RPMI7951 (cell line): ENCODE data around the gene MN1. TPM values are rescaled to one million over a fixed set of nuclear protein-coding genes. Genes with fewer than 3 reads are reported as not detected.
A peak's percentile ranks its signal among the peaks of the same experiment; 100 is the strongest.

Experiments
- DNase-seq: peaks from one replicate; pipeline ENCODE4 v3.0.0-alpha.2; 2012; ENCODE audit warnings: low read depth
- total RNA-seq: library from RNA; depleted of rRNA; stranded (reverse); fragments of >200 nt; shearing (Covaris generic); gene quantifications from 2 replicates; pipeline ENCODE4 v1.2.3, GENCODE V29; 2014

The MN1 gene
- total RNA-seq, 1 experiment from 2014 or later, result 1.7 TPM

DNA sequence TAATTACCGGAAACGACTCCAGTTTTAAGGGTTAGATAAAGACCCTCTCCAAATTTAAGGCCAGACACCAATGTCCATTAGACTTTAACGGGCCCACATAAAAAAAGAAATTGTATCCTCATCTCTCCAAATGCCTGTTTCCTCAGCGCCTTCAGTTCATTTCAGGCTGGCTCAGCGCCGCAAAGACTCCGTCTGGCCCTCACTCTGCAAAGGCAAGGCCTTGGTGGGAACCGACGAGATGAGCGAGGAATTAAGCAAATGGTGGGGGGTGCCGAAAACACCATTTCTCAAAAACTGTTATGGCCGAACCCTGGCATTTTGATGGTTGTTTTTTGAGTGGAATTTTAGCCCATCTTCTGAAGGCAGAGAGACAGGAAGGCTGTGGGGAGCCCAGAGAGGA lies 15.7 kb downstream of the MN1 start:
- no peak for DNase-seq

DNA sequence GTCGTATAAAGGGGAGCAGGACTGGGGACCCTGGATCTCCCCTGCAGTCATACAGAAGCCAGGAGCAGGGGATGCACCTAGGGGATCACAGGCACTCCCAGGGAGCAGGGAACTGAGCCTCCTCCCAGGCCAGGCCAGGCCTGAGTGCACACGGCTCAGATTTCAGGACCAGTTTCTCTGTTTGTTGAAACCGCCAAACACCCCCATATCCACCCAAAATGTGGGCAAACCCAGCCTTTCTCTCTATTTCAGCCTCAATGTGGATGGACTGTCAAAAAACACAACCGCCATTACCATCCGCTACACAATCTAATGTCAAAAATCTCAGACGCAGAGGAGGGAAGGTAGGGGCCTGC lies 17.5 kb downstream of the MN1 start:
- DNase-seq, result no peak

DNA sequence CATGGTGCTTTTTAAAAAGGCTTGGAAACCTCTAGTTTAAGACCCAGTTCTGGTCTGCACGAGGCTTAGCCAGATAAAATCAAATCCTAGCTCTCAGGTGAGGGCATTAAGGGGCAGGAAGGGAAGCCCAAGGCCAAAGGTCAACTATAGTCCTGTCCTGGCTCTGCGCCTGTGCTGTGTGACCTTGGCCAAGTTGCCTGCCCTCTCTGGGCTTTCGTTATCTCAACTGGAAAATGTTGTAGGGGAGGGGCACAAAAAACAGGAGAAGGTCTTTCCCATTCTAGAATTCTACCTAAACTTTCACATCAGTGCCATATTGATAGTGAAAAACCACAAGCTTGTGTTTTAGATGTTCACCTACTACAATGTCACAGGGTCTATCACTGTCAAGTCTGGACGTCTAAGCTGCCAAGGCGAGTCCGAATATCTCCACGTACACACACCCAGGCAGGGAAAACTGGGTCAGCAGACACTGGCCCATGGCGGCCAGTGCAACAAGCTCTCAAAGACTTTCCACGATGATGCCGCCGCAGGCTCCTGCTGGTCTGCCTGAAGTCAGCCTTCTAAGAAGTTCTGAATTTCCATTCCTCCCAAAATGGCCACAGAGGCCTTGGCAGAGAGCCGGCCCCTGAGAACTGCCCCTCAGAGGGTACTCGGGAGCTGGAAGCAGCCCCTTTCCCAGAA lies 18.0 kb downstream of the MN1 start:
- DNase-seq, result no peak

DNA sequence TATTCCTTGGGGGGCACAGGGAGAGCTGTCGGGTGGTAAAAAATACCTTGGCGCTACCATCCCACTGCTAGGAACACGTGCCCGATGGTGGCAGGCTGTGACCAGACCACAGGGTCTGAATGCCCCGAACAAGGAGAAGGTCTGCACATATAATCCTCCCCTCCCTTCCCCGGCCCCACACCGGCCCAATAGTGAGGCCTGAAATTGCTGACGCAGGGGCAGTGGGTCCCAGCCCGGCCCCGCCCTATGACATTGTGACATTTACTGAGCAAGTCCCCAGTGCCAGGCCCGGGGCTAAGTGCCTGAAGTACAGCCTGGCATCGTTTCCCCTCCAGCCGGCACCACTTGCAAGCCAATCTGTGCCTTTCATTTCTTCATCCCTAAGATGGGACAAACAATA lies 19.5 kb downstream of the MN1 start:
- no peak for DNase-seq

DNA sequence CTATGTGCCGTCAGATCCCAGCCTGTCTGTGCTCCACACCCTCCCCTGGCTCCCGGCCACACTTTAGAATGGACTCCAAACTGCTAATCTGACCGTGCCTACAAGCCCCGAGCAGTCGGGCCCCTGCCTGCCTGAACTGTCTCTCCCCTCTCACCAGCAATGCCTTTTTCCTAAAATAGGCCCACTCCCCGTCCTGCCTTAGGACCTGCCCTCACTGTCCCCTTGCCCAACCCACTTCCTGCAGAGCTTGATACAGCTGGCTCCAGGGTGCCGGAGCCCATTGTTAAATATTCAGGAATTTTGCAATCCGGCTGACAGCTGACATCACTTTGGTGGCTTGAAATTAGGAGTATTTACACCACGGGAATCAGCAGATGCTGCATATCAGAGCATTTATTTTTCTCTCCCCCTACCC lies 21.4 kb downstream of the MN1 start:
- no peak for DNase-seq

DNA sequence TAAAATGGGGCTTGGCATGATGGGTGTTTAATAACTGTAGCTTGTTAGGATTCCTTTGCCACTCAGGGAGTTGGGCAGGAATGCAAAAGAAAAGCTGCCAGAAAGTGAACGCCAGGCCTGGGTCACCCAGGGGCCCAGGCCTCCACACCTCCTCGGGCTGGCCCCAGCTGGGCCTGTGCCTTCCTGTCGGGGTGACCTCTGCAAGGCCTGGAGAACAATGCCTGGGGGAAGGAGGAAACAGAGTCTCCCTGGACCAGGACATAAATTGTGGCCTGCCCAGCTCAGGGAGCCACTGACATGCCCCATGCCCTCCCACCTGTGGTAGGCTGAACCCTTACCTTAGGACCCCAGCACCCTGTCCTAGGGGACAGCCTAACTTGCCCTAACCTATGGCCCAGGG lies 21.9 kb downstream of the MN1 start:
- DNase-seq, result no peak

DNA sequence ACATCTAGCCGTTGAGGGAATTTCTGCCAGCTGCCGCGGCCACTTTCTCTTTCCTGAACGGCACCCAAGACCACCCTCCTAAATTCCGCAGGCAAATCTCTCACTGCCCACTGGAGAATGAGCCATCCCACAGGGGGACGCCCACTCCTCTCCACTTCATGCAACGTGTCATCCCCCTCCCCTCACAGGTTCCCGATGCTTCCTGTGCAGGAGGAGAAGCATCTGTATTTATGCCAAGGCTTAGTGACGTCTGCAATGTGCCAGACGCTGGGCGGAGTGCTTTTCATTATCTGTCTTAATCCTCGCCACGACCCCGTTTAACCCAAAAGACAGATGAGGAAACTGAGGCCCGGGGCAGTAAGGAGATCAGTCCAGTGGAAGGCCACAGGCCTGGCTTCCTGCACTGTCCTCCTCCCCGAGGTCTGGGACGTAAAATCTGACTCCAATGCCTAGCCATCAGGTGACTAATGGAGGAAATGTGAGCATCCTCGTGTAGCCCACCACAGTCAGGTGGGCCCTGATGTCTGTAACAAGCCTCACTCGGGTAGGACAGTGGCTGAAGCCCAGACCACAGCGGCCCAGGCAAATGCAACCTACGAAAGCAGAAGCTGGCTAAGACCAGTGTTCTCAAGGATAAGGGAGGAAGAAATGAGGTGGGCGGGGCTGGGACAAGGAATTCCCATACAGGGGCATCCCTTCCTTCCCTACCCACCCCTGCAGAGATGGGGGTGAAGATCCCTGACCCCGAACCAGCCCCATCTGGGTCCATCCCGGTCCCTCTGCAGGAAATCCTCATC lies 23.1 kb downstream of the MN1 start:
- no peak for DNase-seq

DNA sequence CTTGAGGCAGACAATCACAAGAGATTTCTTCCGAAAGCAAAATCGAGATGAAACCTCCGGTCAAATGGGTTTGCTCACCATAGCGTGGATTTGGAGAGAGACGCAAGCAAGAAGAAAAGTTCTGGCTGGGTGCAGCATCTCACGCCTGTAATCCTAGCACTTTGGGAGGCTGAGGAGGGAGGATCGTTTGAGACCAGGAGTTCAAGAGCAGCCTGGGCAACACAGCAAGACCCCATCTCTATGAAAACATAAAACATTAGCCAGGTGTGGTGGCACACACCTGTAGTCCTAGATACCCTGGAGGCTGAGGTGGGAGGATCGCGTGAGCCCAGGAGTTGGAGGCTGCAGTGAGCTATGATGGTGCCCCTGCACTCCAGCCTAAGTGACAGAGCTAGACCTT lies 24.4 kb downstream of the MN1 start:
- DNase-seq, result no peak

DNA sequence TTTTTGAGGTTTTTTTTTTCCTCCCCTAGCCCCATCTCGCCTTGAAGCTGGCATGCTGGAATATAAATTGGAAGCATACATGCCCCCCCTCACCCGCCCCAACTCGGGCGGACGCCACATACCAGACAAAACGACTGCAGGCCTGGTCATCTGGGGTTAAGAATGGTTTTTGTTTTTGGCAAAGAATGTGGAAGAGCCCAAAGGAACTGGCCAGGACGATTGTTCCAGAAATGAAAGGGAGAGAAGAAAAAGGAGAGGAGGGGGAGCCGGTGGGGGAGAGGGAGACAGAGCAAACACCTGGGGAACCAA lies 25.0 kb downstream of the MN1 start:
- no peak for DNase-seq

DNA sequence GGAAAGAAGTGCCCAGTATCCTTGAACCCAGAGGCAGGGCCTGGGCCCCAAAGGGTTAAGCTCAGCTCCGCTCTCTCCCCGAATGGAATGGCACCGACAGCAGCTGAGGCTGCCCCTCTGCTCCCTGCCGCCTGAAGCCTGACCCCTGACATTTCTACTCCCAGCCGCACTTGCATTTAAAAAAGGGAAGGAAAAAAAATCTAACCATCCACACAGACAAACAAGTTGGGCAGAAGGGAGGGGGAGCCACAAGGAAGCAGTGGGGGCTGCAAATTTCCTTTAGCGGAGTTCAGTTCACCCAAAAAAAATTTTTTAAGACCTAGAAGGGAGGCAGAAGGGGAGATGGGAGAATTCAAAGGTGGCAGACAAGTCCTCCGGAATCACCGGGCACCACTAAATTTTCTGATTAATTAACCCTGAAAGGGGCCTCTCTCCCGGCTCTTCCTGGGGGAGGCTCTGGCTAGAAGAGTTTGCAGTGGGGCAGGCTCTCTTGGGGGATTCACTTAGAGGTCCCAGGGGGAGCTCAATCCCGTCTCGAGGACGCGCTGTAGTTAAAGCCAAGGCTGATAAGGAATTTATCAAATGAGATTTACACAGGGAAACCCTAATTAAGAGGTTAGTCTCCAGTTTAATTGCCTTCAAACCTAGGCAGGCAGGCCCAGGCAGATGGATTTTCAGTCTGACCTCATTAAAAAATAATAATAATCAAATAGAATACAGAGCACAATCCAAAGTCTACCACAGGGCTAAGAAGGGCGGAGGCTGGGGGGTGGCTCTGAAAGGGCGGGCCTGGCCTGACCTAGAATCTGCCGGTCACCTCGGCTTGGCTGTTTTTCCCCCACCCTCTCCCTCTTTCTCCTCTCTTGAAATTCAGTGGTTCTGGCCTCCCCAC lies 25.6 kb downstream of the MN1 start:
- DNase-seq, result no peak

DNA sequence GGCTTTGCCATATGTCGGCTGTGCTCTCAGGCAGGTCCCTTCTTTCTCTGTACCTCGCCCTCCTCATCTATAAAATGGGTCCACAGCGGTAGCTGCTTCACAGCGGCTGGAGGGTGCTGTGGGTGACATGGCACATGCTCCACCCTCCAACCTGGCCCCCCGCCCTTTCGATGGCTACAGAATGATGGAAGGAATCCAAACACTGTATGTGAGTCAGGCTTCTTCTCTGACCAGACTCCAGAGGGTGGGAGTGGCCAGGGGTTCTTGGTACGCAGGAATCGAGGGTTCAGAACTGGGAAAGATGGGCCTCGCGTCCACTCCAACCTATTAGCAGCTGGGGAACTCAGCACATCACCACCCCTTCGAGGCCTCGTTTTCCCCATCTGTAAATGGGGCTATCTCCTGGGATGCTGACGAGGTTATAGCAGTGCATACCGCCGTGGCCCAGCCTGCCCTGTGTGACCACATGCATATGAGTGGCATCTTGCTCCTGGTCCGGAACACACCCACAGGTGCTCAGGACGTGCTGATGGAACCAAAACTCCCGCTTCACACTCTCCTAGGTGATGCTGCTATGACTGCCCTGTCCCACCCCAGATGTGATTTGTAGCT lies 26.4 kb downstream of the MN1 start:
- DNase-seq, result peak; percentile 22

DNA sequence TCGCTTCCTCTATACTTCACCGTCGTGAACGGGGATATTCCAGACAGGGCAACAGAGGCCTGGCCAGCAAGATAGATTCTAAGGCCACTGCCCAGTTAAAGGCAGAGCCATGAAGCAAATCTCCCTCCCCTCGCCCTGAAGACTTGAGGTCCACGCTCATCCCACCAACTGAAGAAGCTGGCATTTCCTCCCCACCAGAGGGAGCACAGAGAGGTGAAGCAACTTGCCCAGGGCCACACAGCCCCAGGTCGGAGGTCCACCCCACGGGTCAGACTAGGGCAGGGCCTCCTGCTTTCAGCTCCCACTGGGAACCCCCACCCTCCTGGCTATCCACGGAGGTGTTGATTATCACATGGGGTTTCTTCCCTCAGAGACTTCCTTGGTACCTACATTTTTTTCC lies 27.4 kb downstream of the MN1 start:
- no peak for DNase-seq

DNA sequence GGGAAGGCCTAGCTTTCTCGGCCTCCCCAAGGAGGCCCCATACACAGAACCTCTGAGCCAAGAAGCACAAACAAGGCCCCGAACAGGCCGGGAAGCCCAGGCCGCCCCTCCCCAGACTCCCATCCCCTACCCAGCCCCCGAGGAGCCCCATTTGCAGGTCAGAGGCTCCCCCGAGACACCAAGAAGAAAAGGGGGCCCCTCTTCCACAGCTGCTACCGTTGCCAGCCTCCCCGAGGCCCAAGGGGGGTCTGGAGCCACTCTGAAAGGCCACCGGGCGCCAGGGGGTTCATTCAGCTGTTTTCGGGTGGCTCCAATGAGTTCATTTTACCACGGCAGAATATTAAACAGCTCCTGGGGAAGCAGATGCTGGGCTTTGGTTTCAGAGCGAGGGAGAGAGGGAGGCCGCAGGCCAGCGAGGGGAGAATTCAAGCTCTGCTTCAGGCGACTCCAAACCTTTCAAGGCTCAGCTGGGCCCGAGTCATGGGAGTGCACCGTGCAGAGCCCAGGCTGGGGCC lies 28.5 kb downstream of the MN1 start:
- no peak for DNase-seq

DNA sequence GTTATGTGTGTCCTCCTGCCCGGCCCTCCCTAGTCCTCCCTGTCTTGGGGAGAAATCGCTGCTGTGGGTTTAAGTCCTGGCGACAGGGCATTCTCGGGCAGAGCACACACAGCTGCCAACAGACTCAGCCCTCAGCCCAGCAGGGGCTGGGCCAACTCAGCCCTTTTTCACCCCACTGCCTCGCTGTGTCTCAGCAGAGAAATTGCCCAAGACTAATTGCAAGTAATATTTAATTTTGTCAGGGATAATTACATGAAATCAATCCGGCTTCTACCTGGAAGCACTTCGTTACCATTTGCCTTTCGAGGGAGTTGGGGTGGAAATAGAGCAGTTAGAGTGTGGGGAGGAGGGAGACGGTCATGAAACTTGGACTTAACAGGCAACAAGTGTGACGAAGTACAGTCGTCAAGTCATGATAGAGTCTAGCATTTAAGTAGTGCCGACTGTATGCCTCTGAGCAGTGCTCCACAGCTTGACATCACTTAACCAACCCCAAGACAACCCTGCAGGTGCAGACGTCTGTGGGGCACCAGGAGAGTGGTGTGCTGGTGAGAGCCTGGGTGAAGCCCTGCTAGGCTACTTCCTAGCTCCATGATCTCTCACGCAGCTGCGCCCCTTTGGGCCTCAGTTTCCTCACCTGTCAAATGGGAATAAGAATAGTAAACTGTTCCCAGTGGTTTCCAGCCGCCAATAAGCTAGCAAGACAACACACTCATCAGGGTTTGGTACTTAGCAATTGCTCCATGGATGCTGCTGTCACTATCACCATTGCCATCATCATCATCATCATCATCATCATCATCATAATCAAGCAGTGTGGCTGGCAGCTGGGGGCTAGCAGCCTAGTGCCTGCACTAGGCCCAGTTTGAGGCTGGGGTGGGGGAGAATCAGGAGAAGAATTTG lies 29.2 kb downstream of the MN1 start:
- no peak for DNase-seq

DNA sequence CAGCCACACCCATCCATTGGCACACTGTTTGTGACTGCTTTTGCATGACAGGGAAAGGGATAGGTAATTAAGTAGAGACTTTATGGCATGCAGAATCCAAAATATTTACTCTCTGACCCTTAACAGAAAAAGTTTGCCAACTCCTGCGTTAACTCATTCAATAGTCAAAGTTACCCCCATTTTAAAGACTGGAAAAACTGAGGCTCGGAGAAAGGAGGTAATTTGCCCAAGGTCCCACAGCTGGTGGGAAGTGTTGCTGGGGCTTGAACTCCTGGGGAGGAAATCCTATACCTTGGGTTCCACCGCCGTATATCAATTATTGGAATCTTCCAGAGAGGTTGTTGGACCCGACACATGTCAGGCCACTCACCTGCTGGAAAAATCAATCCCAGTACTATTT lies 29.9 kb downstream of the MN1 start:
- no peak for DNase-seq

DNA sequence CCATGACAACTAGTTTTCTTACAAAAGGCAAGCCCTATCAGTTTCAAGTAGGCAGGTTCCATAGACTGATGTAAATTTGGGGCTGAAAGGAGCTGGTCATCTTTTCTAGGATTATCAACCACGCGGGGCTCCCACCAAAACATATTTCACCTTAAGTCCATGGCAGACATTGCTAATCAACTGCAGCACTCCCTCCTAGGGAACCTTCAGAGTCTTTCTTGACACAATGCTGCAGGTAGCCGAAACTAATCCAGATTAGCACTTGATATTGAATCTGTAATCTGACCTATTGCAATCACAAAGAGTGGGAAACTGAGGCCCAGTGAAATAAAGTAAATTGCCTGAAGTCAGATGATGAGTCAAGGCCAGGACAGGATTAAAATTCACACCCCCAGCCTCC lies 32.5 kb downstream of the MN1 start:
- DNase-seq, result no peak

DNA sequence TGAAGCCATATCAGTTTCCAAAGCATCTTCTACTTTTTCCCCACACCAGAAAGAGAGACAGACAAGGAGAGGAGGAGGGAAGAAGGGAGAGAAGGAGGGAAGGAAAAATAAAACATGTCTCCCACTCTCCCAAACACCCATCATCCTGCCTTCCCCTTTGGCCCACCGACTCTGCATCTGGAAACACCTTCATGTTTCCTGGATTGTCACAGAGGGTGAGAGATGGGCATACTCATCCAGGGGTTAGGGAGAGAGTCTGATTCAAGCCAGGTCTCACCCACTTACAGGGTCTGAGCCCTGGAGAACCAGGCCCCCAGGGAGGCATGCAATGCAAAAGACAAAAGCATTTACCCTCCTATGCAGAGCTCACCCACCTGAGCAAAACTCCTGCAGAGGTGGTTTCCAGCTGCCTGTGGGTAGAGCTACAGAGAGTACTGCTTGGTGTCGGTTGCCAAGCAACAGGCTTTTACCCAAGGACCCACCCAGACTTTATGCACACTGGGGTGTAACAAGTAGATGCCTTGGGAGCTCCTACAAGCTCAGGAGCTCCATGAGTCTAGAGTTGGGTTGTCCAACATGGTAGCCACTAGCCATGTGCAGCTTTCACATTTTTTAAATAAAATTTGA lies 33.4 kb downstream of the MN1 start:
- no peak for DNase-seq

DNA sequence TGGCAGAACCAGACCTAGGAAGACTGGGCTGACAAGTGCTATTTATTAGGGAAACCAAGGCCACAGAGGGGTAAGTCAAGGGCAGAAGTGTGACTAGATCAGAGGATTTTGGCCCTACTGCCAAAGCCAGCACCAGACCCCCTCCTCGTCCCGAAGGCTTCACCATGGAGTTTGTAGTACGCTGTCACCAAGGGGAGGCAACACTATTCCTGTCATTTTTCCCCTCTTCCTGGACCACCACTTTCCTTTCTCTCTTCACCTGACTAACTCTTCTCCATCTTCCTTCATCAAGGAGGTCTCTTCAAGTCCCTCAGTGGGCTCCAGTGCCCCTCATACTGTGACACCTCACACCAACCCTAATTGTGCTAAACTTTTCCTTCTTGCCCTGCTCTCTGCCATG lies 34.9 kb downstream of the MN1 start:
- DNase-seq, result no peak

DNA sequence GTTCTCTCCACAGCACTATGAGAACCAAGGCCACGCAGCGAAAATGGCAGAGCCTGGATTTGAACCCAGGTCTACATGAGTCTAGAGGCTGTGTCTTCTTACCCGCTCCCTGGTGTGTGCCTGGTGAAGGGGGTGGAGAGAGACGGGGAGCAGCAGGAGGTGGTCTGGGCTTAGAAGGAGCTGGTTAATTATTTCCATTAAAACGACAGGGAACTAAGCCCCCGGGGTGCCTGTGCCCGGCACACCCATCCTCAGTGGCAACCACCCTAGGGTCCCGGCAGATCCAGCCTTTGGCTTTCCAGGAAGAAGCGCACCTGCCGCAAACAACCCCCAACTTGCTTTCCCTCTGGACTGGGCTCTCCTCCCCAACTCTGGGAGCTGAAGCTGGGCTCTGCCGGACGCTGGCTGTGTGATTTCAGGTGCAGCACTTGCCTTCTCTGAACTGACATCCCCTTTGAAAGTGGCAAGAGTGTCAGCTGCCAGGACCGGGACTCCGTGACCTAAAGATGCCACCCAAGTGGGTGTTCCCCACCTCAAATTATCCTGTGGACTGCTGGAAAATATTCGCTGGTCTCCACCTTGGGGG lies 35.8 kb downstream of the MN1 start:
- DNase-seq, result no peak

DNA sequence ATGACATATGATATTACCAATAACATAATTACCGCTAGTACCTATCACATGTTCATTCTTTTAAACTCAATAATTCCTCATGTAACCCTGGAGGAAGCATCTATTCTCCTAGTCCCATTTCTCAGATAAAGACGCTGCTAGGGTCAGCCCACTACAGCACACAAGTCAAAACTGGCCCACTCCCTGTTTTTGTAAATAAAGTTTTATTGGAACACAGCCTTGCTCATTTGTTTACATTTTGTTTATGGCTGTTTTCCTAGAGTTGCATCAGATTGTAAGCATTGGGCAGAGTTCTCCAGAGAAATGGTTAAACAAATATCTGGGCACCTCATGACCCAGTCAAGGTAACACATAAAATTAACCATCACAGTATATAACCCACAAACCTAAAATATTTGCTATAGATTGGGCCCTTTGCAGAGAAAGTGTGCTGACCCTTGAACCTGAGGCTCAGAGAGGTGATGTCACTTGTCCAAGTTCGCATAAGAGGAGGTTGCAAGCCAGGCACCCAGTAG lies 36.8 kb downstream of the MN1 start:
- DNase-seq, result no peak
